Testis (tissue), 3 donors: ENCODE results near the gene GTF2A1. TPM values are rescaled to one million over a fixed set of nuclear protein-coding genes. Genes with fewer than 3 reads are reported as not detected.

Experiments used
- DNase-seq: peaks from one replicate; pipeline ENCODE4 v3.0.0-alpha.2; 2019
- H3K27ac ChIP-seq, 2 donors: fragments of 200-600 bp; sonication (generic); one replicate each; pipeline ENCODE4 v1.5.1; 2019
- H3K27me3 ChIP-seq: fragments of 200-600 bp; sonication (generic); one replicate; pipeline ENCODE4 v1.5.1; 2019
- H3K36me3 ChIP-seq: fragments of 200-600 bp; sonication (generic); one replicate; pipeline ENCODE4 v1.5.1; 2017; ENCODE audit warnings: low read depth; ENCODE audit errors: missing control alignments
- H3K4me1 ChIP-seq: fragments of 200-600 bp; sonication (generic); one replicate; pipeline ENCODE4 v1.5.1; 2019
- H3K4me3 ChIP-seq, 2 donors: fragments of 200-600 bp; sonication (generic); one replicate each; pipeline ENCODE4 v1.5.1; 2017 to 2019
- H3K9me3 ChIP-seq: fragments of 200-600 bp; sonication (generic); one replicate; pipeline ENCODE4 v1.5.1; 2017
- POLR2A ChIP-seq: fragments of 450-650 bp; IDR thresholded peaks from one replicate; pipeline ENCODE4 v1.6.1; 2017; ENCODE audit warnings: antibody characterized with exemption, mild to moderate bottlenecking, moderate library complexity
- WGBS, 2 donors: methylation state at CpG; one replicate each; pipeline ENCODE4 v1.1.5; 2018; 5-methylcytosine and 5-hydroxymethylcytosine counted together
- intact Hi-C: fragments of 100-400 bp; cut with DNase I; formaldehyde crosslinking; loops from one replicate; pipeline ENCODE4 v1.15.1; 2023; ENCODE audit warnings: low total_unique reads
- polyA plus RNA-seq: library from polyadenylated mRNA; stranded (reverse); fragments of 350-450 nt; fragmentation: Illumina TruSeq; extraction: RNeasy Lipid Tissue Mini Kit (QIAGEN cat#74804); gene quantifications from one replicate; pipeline ENCODE4 v1.2.3, GENCODE V29; 2014; ENCODE audit warnings: low read depth, low replicate concordance; ENCODE audit not compliant: insufficient read depth
- total RNA-seq, 2 donors: library from RNA; depleted of rRNA; stranded (reverse); fragments of >200 nt; gene quantifications; one replicate each; pipeline ENCODE4 v1.2.3, GENCODE V29; 2016
- TF ChIP-seq, protein P1 (sequence below), 3 experiments: fragments of 450-650 bp in 2 of 3; fragments of 200-600 bp in 1 of 3; sonication (generic) in 1 of 3; IDR thresholded peaks; one replicate each; pipeline ENCODE4 v1.5.1; 2016 to 2019; ENCODE audit warnings: antibody characterized with exemption in 3 of 3, mild to moderate bottlenecking in 2 of 3, moderate library complexity in 1 of 3

Gene GTF2A1
- total and polyA plus RNA-seq, 3 donors from 2014 or later, result 50.2 to 66.0 (median 52.9) TPM

DNA sequence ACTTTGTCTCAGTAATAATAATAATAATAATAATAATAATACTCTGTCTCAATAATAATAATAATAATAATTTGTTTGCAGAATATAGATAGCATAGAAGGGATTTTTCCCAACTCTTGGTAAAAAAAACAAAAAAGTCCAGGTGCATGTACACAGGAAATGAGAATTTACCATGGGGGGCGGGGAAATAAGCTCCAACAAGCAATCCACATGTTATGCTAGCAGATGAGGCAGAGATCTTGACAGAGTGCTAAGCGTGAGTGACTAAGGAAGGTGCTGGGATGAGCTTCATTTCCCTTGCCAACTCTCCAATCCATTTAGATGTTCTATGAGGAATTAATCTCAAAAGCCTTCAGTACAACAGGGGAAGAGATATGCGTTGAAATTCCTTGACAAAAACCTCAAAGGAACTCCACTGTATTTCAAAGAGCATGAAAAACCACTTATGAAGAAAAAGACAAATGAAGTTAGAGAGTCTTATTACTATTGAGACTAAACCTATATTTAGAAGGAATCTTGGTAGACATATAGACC lies 44.9 kb upstream of the GTF2A1 start:
- 83 to 88% methylated on average over 3 of the region's 3 CpGs for WGBS, 2 donors
- TF ChIP-seq, protein P1, sequence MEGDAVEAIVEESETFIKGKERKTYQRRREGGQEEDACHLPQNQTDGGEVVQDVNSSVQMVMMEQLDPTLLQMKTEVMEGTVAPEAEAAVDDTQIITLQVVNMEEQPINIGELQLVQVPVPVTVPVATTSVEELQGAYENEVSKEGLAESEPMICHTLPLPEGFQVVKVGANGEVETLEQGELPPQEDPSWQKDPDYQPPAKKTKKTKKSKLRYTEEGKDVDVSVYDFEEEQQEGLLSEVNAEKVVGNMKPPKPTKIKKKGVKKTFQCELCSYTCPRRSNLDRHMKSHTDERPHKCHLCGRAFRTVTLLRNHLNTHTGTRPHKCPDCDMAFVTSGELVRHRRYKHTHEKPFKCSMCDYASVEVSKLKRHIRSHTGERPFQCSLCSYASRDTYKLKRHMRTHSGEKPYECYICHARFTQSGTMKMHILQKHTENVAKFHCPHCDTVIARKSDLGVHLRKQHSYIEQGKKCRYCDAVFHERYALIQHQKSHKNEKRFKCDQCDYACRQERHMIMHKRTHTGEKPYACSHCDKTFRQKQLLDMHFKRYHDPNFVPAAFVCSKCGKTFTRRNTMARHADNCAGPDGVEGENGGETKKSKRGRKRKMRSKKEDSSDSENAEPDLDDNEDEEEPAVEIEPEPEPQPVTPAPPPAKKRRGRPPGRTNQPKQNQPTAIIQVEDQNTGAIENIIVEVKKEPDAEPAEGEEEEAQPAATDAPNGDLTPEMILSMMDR (IDR thresholded peaks at IDR 0.05), result no peak
- no peak for TF ChIP-seq POLR2A
- intact Hi-C loops, result no loop called here
- DNase-seq, result no peak
- Histone ChIP-seq H3K27me3 (no peaks in the 10 kb centered on the region), H3K36me3 (no peaks in the 10 kb centered on the region), H3K9me3 (no peaks in the 10 kb centered on the region), H3K4me3 (no peak overlapping the region), H3K4me1 (no peaks in the 10 kb centered on the region), H3K27ac (no peak overlapping the region)

- intact Hi-C loops, result no loop called here
- TF ChIP-seq POLR2A, result no peak
- TF ChIP-seq, protein P1 (IDR thresholded peaks at IDR 0.05), result no peak
- Histone ChIP-seq H3K9me3 (no peaks in the 10 kb centered on the region), H3K4me3 (no peak overlapping the region), H3K27ac (no peak overlapping the region), H3K27me3 (no peaks in the 10 kb centered on the region), H3K4me1 (no peaks in the 10 kb centered on the region), H3K36me3 (no peaks in the 10 kb centered on the region)
- 84 to 96% methylated on average over 1 of the region's 1 CpG for WGBS, 2 donors
- no peak for DNase-seq
Measured at GRCh38 chr14:81264671-81265070, 43.9 kb upstream of the GTF2A1 start.

GRCh38 chr14:81263777-81264410 lies 43.1 kb upstream of the GTF2A1 start:
- Histone ChIP-seq H3K4me1 (no peaks in the 10 kb centered on the region), H3K36me3 (no peaks in the 10 kb centered on the region), H3K9me3 (no peaks in the 10 kb centered on the region), H3K27ac (no peak overlapping the region), H3K27me3 (no peaks in the 10 kb centered on the region), H3K4me3 (no peak overlapping the region)
- 86 to 92% methylated on average over 4 of the region's 4 CpGs for WGBS, 2 donors
- intact Hi-C loops, result no loop called here
- no peak for TF ChIP-seq POLR2A
- TF ChIP-seq, protein P1 (IDR thresholded peaks at IDR 0.05), result no peak
- DNase-seq, result no peak

DNA sequence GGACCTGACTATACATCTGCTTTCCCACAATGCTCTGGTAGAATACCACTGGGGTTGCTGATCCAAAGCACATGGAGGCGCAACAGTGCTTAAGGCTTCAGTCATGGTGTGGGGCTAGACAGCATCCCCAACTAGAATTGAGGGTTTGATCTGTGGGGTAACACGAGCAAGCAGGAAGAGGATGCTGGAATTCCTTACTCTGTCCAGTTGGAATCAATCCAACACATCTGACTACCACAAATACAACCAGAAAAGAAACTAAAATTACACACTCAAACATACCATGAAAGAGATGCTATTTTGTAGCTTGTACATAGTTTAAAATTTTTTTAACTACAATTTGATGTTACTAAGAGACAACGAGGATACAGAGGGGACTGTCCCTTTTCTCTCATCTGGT lies 40.4 kb upstream of the GTF2A1 start:
- 58 to 87% methylated on average over 3 of the region's 3 CpGs for WGBS, 2 donors
- intact Hi-C loops, result no loop called here
- no peaks in the 10 kb centered on the region for H3K9me3 ChIP-seq
- no peaks in the 10 kb centered on the region for H3K27me3 ChIP-seq
- no peak overlapping the region for H3K4me3 ChIP-seq
- no peaks in the 10 kb centered on the region for H3K36me3 ChIP-seq
- no peaks in the 10 kb centered on the region for H3K4me1 ChIP-seq
- no peak for DNase-seq
- TF ChIP-seq, protein P1 (IDR thresholded peaks at IDR 0.05), result no peak
- no peak for TF ChIP-seq POLR2A
- H3K27ac ChIP-seq, result no peak overlapping the region

- intact Hi-C loops, result no loop called here
- Histone ChIP-seq H3K4me3 (no peak overlapping the region), H3K9me3 (no peaks in the 10 kb centered on the region), H3K36me3 (no peaks in the 10 kb centered on the region), H3K4me1 (no peaks in the 10 kb centered on the region), H3K27me3 (no peaks in the 10 kb centered on the region), H3K27ac (no peak overlapping the region)
- WGBS, 2 donors, result 92% methylated on average over 3 of the region's 3 CpGs
- TF ChIP-seq POLR2A, result no peak
- TF ChIP-seq, protein P1 (IDR thresholded peaks at IDR 0.05), result no peak
- DNase-seq, result no peak
Measured at GRCh38 chr14:81260732-81261131, 40.0 kb upstream of the GTF2A1 start.
